Stimulated activated CD4-positive, alpha-beta T cell treated with anti-CD3 and anti-CD28 coated beads, Interleukin-4, amount 100 ng/mL, for 4 hours (primary cell): Measurements from ENCODE around the gene CHRD.
"Not testable (repeated sequence)": the region's sequence is repeated elsewhere in the genome, so short reads cannot be mapped to it uniquely, and the experiment has no call there.

Experiments
- DNase-seq, 2 experiments: peaks; one replicate each; pipeline ENCODE4 v3.0.0-alpha.2; 2020

Gene CHRD

DNA sequence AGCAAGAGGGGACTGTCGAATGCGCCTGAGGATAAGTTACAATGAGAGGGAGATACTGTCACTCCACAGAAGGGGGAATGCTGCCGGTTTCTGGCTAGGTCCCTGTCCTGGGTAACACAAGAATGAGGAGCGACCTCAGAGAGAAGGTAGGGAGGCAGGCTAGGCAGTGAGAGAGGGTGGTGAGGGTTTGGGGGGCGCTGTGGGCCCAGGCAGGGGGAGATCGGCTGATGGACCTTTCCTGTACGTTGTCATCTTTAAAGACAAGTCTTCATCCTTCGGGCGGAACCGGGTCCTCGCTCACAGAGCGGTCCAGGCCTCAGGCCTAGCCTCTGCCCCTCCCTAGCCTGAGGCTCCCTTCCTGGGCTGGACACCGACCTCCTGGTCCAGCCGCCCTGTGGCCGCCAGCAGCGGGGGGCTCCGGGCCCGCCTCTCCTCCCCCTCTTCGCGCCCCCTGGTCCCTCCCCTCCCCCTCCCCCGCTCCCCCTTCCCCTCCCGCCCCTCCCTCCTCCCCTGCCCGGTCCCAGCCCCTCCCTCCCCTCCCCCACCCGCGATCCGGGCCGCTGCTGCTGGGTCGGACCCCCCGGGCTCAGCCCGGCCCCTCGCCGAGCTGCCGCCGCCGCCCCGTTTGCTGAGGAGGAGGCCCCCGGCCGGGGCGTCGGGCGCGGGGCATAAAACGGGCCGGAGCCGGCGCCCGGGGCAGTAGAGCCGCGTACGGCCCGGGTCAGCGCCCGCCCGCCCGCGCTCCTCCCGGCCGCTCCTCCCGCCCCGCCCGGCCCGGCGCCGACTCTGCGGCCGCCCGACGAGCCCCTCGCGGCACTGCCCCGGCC lies at the start of gene CHRD:
Gene CHRD (plus strand): TSS at position 697 of the 827 bp plus-strand sequence. CDS start 265 bp downstream, outside the sequence.
- no peak for DNase-seq

DNA sequence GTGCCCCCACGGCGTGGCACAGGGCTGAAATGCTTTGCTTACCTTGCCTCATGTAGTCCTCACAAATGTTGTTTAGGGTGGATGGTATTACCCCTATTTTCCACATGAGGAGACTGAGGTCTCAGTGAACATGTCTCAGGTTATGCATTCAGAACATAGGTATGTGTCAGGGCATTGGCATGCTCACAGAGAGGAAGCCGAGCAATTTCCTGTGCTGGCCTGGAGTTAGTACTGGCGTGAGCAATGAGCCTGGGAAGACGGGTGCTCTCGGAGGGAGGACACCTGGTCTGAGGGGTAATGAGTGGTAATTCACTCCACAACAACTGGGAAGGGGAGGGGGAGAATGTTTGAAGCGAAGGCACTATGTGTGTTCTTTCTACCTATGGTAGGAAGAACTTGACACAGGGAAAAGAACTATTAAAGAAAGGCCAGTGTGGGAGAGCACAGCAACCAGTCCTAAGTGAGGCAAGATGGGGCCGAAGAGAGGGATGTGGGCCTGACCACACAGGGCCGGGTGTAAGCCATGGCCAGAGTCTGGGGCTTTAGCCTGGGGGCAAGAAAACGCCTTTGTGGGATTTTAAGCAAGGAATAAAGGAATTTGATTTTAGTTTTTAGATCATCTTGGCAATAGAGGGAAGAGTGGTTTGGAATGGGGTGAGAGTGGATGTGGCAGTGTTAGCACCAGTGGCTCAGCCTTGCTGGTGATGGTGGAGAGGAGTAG lies 47.3 kb upstream of the CHRD start:
- DNase-seq: no peak

DNA sequence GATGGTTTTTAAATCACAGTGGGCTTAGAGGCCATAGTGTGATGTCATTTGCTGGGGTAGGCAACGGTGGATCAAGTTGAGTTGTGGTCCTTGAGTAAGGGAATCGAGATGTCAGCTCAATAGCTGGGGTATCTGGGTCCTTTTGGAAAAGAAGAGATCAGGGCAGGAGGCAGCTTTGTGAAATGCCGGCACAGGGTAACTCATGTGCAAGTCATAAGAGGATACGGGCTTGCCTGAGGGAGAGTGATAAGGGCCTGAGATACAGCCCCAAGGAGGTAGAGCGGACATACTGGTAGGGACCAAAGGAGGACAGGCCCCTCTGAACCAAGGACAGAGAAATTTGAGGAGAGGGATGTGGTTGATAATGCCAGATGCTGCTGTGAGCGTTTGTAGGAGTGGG lies 46.7 kb upstream of the CHRD start:
- no peak for DNase-seq

DNA sequence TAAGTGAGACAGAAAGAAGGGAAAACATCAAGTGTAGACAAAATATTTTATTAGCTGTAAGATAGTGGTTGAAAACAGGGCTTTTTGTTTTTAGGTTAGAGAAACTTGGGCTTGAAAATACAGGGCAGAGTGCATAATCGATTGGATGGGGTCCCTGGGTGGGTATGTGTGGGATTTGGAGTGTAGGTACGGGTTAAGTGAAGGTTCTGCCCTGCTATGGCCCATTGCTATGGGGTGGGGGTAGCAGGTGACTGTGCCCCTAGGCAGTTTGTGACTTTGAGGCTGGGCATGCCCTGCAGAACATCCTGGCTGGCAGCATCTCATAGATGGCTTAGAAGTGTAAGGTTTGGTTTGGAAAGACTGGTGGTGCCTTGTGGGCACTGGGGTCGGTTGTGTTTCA lies 46.2 kb upstream of the CHRD start:
- DNase-seq: no peak

DNA sequence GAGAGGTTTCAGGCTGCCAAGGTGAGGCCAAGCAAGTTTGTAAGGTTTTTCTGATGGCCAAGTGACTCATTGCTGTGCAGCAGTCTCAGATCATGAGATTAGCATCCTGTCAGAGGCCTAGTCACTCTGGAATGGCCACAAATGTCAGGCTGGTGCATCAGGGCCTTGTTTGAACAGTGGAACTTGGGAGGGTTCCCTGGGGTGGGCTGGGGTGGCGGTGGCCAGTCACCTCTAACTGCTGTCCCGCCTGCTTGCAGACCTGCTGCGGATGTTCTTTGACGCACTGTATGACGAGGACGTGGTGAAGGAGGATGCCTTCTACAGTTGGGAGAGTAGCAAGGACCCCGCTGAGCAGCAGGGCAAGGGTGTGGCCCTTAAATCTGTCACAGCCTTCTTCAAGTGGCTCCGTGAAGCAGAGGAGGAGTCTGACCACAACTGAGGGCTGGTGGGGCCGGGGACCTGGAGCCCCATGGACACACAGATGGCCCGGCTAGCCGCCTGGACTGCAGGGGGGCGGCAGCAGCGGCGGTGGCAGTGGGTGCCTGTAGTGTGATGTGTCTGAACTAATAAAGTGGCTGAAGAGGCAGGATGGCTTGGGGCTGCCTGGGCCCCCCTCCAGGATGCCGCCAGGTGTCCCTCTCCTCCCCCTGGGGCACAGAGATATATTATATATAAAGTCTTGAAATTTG lies 45.2 kb upstream of the CHRD start:
- DNase-seq: peak in 1 of 2 experiments; percentile 41

DNA sequence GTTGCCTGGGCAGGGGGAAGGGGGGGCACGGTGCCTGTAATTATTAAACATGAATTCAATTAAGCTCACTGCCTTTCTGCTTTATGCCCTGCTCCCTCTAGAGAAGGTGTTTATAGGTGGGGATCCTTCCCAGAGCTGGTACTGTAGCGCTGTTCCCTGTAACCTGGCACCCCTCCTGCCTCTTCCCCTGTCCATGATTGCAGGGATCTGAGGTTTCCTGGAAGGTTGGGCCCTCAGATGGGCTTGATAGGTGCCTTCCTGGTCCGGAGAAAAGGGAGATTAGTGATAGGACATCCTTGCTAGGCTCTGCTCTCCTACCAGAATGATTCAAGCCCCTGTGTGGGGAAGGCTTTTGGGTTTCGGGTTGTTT lies 44.6 kb upstream of the CHRD start:
- DNase-seq: no peak

DNA sequence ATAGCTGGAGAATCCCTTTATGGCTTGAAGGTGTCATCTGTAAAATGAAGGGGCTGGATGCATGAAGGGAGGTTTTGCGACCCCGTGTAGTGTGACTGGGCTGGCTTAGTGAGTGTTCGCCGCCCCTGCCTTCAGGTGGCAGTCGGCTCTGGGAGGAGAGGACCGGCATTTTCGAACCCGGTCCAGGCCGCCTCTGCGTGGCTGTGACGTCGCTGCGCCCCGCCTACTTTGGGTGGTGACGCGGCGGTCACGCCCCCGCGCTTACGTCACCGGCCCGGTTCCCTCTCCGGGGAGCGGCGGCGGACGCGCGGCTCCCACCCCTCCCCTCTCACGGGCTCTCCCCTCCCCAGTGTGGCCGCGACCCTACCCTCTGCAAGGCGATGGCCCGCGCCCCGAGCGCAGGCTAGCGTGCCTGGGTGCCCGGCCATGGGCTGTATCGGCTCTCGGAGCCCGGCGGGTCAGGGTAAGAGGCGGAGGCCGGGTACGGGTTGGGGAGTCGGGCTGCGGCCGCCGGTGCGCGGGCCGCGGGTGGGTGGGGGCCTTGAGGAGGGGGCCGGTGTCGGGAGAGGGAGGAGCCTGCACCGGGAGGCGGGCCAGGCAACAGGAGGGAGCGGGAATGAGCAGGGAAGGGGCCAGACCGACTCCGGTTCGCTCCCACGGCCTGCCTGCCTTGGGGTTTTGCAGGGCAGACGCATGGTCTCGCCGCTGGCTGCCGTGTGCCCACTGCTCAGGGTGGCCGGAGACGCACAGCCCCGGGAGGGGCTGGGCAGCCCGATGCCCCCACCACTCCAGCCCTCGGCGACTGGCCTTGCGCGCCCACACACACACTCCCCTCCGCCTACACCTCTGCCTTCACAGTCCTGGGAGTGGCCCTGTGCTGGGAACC lies 44.0 kb upstream of the CHRD start:
- DNase-seq: peak; percentile 83 to 92

DNA sequence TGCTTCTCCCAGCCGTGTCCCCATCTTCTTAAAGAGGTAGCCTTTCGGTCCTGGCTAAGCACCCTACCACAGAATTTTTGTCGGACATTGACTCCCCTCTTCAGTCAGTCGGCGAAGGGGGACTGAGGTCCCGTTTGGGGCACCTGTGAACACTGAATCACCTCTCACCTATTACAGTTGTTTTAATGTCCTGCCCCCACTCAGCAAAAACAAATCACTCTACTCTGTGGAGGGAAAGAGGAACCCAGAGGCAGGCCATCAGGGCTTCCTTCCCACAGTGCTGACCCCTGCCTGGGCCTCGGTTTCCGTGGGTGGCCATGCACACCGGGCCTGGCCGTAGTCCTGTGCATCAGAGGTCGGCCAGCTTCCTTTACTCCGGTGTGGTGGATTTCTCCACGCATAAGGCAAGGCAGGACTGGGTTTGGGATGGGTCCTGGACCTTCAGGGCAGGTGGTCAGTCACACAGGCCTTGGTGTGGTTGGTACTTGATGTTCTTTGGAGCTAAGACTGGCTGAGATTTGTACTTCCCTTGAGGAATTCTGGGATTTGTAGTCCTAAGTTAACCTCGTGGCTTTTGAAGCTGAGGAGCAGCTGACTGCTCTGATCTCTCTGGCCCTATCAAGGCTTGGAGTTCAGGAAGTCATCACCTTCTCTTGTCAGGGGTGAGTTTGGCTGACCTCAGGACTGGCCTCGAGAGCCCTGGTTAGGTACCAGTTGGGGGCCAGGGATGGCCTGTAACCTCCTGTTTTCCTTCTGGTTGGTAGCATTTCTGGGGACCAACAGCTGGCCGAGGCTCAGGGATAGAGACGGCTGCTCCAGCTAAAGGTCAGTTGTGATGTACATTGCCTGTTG lies 43.1 kb upstream of the CHRD start:
- DNase-seq: no peak

DNA sequence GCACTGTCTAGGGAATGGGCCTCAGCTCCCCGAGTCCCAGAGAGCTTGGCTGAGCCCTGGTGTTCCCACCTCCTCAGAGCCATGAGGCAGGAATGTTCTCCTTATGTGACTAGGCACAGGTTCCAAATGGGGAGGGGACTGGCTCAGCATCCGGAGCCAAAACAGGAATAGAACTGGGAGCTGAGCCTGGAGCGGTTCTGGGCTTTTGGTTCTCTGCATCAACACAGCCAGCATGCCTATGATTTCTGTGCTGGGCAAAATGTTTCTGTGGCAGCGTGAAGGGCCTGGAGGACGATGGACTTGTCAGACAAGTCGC lies 42.5 kb upstream of the CHRD start, which contains the start of gene FAM131A:
Gene FAM131A (plus strand): TSS at position 202 of the 316 bp plus-strand sequence. CDS start 31 bp downstream, at position 233.
- DNase-seq: no peak

DNA sequence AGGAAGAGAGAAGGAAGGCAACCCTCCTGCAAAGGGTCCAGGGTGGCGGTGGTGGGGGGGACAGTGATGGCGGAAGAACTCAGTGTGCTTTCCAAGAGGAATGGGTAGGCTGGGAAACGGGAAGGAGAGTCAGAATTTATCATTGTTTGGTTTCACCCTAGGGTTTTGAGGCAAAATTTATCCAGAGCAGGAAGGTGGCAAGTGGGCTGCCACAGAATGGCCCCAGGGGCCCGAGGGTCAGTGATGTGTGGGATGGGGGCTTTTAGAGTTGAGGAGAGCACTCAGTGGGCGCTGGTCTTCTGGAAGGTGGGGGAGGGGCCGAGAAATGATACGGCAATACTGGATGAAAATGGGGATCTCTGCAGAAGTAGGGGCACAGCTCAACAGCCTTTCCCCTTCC lies 41.9 kb upstream of the CHRD start:
- DNase-seq: no peak

DNA sequence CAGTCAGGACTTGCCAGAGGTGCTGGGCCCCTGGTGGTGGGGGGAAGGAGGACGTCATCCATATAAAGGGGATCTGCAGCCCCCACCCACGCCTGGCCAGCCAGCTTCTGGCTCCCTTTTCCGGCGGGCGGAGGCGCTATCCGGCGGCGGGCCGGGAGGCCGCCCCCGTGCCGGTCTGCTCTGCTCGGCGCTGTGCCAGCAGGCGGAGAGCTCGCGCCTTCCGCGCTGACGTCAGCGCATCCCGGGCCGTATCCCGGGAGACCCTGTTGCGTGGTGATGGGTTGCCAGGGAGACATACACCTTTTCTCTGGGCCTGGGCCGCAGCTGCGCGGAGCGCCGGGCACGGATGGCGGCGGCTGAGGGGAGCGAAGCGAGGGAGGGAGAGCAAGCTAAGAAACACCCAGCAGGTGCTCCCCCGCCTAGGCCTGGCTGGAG lies 41.3 kb upstream of the CHRD start:
- no peak for DNase-seq

DNA sequence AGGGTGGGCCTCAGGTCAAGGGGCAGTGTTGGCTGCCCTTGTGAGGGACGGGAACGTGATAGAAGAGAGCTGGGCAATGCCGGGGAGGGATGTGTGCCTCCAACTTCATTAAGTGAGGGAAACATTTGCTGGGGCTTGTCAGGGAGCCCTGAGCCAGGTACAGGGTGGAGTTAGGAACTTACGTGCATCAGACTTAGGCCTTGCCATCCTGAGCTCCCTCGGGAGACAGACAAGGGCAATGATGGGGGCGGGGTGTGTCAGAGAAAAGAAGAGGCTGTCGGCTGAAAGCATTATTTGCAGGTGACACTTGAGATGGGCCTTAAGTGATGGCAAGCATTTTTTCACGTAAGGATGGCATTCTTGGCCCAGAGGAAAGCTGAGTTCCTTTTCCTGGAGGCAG lies 40.9 kb upstream of the CHRD start:
- no peak for DNase-seq

DNA sequence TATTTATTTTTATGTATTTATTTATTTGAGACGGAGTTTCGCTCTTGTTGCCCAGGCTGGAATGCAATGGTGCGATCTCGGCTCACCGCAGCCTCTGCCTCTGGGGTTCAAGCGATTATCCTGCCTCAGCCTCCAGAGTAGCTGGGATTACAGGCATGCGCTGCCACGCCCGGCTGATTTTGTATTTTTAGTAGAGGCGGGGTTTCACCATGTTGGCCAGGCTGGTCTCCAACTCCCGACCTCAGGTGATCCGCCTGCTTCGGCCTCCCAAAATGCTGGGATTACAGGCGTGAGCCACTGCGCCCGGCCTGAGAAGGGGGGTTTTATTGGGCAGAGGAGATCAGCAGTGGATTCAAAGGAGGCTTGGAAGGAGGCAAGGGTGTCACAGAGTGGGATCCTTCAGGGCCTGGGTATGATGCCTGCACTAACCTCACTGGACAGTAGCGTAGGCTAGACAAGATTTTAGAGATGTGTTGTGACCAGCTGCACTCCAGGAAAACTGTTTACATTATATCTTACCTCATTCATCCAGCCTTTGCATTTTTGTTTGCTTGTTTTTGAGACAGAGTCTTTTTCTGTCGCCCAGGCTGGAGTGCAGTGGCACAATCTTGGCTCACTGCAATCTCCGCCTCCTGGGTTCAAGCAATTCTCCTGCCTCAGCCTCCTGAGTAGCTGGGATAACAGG lies 40.3 kb upstream of the CHRD start:
- DNase-seq: not testable (repeated sequence)

DNA sequence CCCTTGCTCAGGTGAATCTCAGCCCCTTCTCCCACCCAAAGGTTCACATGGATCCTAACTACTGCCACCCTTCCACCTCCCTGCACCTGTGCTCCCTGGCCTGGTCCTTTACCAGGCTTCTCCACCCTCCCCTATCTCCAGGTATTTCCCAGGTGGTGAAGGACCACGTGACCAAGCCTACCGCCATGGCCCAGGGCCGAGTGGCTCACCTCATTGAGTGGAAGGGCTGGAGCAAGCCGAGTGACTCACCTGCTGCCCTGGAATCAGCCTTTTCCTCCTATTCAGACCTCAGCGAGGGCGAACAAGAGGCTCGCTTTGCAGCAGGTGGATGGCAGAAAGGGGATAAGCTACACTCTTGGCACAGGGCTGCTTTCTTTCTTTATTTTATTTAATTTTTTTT lies 37.9 kb upstream of the CHRD start:
- no peak for DNase-seq

DNA sequence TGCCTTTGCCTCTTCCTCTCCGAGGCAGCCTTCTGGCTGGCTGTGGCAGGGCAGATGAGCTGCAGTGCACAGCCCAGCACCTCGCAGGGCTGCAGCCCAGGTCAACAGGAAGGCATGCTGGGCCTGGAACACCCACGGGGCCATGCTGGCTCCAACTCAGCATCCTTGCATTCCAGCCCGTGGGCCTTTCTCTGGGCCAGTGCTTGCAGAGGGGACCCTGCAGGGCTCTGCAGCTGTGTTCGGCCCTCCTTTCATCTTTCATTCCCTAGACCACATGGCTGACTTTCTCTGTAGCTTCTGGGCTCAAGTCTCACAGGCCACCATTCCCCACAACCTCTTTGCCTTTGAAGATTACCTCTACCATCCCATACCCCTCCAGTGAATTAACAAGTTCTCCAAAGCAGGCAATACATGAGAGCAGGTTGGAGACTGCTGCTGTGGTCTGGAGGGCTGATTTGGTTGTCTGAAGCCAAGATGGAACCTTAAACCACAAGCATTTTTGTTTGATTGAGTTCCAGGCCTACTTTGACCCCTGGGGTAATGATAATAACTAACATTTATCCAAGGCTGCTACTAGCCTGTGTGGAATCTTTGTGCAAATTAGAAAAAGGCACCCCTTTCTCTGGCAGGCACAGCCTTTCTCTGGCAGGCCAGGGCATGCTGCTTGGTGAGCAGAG lies 36.5 kb upstream of the CHRD start:
- DNase-seq: no peak

DNA sequence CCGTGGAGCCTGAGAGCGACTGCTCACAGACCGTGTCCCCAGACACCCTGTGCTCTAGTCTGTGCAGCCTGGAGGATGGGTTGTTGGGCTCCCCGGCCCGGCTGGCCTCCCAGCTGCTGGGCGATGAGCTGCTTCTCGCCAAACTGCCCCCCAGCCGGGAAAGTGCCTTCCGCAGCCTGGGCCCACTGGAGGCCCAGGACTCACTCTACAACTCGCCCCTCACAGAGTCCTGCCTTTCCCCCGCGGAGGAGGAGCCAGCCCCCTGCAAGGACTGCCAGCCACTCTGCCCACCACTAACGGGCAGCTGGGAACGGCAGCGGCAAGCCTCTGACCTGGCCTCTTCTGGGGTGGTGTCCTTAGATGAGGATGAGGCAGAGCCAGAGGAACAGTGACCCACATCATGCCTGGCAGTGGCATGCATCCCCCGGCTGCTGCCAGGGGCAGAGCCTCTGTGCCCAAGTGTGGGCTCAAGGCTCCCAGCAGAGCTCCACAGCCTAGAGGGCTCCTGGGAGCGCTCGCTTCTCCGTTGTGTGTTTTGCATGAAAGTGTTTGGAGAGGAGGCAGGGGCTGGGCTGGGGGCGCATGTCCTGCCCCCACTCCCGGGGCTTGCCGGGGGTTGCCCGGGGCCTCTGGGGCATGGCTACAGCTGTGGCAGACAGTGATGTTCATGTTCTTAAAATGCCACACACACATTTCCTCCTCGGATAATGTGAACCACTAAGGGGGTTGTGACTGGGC lies 35.1 kb upstream of the CHRD start:
- no peak for DNase-seq

DNA sequence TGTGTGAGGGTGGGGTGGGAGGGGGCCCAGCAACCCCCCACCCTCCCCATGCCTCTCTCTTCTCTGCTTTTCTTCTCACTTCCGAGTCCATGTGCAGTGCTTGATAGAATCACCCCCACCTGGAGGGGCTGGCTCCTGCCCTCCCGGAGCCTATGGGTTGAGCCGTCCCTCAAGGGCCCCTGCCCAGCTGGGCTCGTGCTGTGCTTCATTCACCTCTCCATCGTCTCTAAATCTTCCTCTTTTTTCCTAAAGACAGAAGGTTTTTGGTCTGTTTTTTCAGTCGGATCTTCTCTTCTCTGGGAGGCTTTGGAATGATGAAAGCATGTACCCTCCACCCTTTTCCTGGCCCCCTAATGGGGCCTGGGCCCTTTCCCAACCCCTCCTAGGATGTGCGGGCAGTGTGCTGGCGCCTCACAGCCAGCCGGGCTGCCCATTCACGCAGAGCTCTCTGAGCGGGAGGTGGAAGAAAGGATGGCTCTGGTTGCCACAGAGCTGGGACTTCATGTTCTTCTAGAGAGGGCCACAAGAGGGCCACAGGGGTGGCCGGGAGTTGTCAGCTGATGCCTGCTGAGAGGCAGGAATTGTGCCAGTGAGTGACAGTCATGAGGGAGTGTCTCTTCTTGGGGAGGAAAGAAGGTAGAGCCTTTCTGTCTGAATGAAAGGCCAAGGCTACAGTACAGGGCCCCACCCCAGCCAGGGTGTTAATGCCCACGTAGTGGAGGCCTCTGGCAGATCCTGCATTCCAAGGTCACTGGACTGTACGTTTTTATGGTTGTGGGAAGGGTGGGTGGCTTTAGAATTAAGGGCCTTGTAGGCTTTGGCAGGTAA lies 34.3 kb upstream of the CHRD start:
- DNase-seq: no peak

DNA sequence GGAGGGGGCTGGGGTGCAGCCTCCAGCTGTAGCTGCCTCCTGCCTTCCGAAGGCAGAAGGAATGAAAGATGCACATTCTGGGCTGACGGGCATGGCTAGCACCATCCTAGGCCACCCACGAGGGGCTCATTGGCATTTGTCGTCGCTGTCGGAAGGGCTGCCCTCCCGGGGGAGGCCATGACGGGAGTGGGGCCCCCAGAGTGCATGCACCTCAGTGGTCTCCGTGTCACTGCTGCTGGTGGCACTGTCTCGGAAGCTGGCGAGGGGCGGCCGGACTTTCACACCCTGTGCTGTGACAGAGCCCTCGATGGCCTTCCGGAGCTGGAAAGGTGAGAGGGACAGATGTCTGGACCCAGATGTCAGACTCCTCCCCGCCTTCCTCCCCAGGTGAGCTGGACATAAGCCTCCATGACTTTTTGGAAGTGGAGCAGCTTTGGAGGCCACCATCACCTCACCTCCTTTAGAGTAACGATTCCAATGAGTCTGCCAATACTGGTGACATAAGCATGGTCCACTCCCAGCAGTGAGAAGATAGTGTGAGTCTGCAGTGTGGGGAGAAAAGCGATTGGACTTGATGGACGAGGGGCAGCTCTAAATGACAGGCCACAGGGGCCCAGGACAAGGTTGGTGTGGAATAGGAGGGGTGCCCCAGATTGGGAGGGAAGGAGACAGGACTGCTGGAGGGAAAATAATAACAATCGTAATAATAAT lies 33.2 kb upstream of the CHRD start:
- no peak for DNase-seq
